Astrocyte (in vitro differentiated cells and primary cell): ENCODE results near the gene ALK. TPM values are rescaled to one million over a fixed set of nuclear protein-coding genes. Genes with fewer than 3 reads are reported as not detected.

Experiments
- DNase-seq: peaks from one replicate; pipeline ENCODE4 v3.0.0-alpha.2; 2010; ENCODE audit warnings: low read depth
- FAIRE-seq: peaks from 2 replicates; lab custom pipeline; 2011; peaks lifted over from hg19 to GRCh38; lab: Jason Lieb, UNC
- H2AFZ ChIP-seq: 2 replicates; pipeline ENCODE4 v1.6.0; 2012; ENCODE audit warnings: low read depth, low read length, inconsistent platforms
- H3K27ac ChIP-seq: 2 replicates; pipeline ENCODE4 v1.5.1; 2011; ENCODE audit warnings: low read depth, low read length, inconsistent platforms
- H3K27me3 ChIP-seq: 2 replicates; pipeline ENCODE4 v1.6.0; 2011; ENCODE audit warnings: low read length, inconsistent platforms; ENCODE audit not compliant: insufficient read depth
- H3K36me3 ChIP-seq: 2 replicates; pipeline ENCODE4 v1.5.1; 2011; ENCODE audit warnings: low read length, inconsistent platforms; ENCODE audit not compliant: insufficient read depth
- H3K4me1 ChIP-seq: 2 replicates; pipeline ENCODE4 v1.5.1; 2011; ENCODE audit warnings: low read length, inconsistent platforms; ENCODE audit not compliant: insufficient read depth
- H3K4me2 ChIP-seq: 2 replicates; pipeline ENCODE4 v1.6.0; 2012; ENCODE audit warnings: low read length, inconsistent platforms
- H3K4me3 ChIP-seq: 2 replicates; pipeline ENCODE4 v1.5.1; 2011; ENCODE audit warnings: low read depth, mild to moderate bottlenecking, low read length, inconsistent platforms; ENCODE audit not compliant: insufficient read depth
- H3K79me2 ChIP-seq: 2 replicates; pipeline ENCODE4 v1.6.0; 2012; ENCODE audit warnings: mild to moderate bottlenecking, low read length, inconsistent platforms; ENCODE audit not compliant: insufficient read depth
- H3K9ac ChIP-seq: 2 replicates; pipeline ENCODE4 v1.6.0; 2012; ENCODE audit warnings: mild to moderate bottlenecking, low read length, inconsistent platforms
- H3K9me3 ChIP-seq: 2 replicates; pipeline ENCODE4 v1.5.1; 2012; ENCODE audit warnings: low read depth, mild to moderate bottlenecking, low read length, inconsistent platforms; ENCODE audit not compliant: insufficient read depth
- H4K20me1 ChIP-seq: 2 replicates; pipeline ENCODE4 v1.6.0; 2012; ENCODE audit warnings: low read length, inconsistent platforms; ENCODE audit not compliant: insufficient read depth
- H3K27ac Mint-ChIP-seq: one replicate; pipeline ENCODE4 v1.8.0; 2021; ENCODE audit warnings: mild to moderate bottlenecking, mixed read lengths; ENCODE audit not compliant: unreplicated experiment
- H3K27me3 Mint-ChIP-seq: one replicate; pipeline ENCODE4 v1.8.0; 2021; ENCODE audit warnings: low read depth, mixed read lengths; ENCODE audit not compliant: unreplicated experiment
- H3K36me3 Mint-ChIP-seq: one replicate; pipeline ENCODE4 v1.8.0; 2021; ENCODE audit warnings: low read depth, mixed read lengths; ENCODE audit not compliant: unreplicated experiment
- H3K4me1 Mint-ChIP-seq: one replicate; pipeline ENCODE4 v1.8.0; 2021; ENCODE audit warnings: low read depth, mixed read lengths; ENCODE audit not compliant: unreplicated experiment
- H3K4me3 Mint-ChIP-seq: one replicate; pipeline ENCODE4 v1.8.0; 2021; ENCODE audit warnings: mild to moderate bottlenecking, moderate library complexity, mixed read lengths; ENCODE audit not compliant: unreplicated experiment
- H3K9me3 Mint-ChIP-seq: one replicate; pipeline ENCODE4 v1.8.0; 2021; ENCODE audit warnings: mild to moderate bottlenecking, mixed read lengths; ENCODE audit not compliant: unreplicated experiment
- CTCF ChIP-seq: IDR thresholded peaks from 2 replicates; pipeline ENCODE4 v1.5.1; 2011; ENCODE audit warnings: low read depth, mild to moderate bottlenecking, inconsistent platforms, low read length, moderate library complexity; ENCODE audit not compliant: insufficient read depth
- EZH2 ChIP-seq: IDR thresholded peaks from 2 replicates; pipeline ENCODE4 v1.6.1; 2012; ENCODE audit warnings: mild to moderate bottlenecking, low read length, inconsistent platforms; ENCODE audit not compliant: insufficient read depth
- total RNA-seq: library from RNA; stranded (reverse); gene quantifications from 2 replicates; pipeline ENCODE4 v1.2.1, GENCODE V29; 2021

ALK gene
- total RNA-seq, 1 donor from 2014 or later, result 0.16 TPM

GRCh38 chr2:29808321-29808720 lies 113.1 kb downstream of the ALK start:
- H3K4me3 ChIP-seq, result no peak overlapping the region
- no peaks in the 10 kb centered on the region for H3K27me3 Mint-ChIP-seq
- no peak overlapping the region for H3K27ac Mint-ChIP-seq
- no peaks in the 10 kb centered on the region for H3K36me3 ChIP-seq
- no peak overlapping the region for H3K4me3 Mint-ChIP-seq
- TF ChIP-seq EZH2 (no peak), CTCF (no peak)
- H3K4me1 Mint-ChIP-seq, result peaks cover 12% of the 10 kb centered on the region
- no peak overlapping the region for H3K9ac ChIP-seq
- peaks cover 3% of the 10 kb centered on the region for H3K9me3 Mint-ChIP-seq
- peaks cover 6% of the 10 kb centered on the region for H3K4me1 ChIP-seq
- no peak overlapping the region for H2AFZ ChIP-seq
- H4K20me1 ChIP-seq, result no peaks in the 10 kb centered on the region
- no peak for FAIRE-seq
- peaks cover 6% of the 10 kb centered on the region for H3K27me3 ChIP-seq
- no peaks in the 10 kb centered on the region for H3K79me2 ChIP-seq
- DNase-seq, result no peak
- no peak overlapping the region for H3K4me2 ChIP-seq
- no peaks in the 10 kb centered on the region for H3K9me3 ChIP-seq
- no peaks in the 10 kb centered on the region for H3K36me3 Mint-ChIP-seq
- H3K27ac ChIP-seq, result no peak overlapping the region

GRCh38 chr2:29807082-29807481 lies 114.3 kb downstream of the ALK start:
- peaks cover 3% of the 10 kb centered on the region for H3K9me3 Mint-ChIP-seq
- TF ChIP-seq CTCF, result no peak
- TF ChIP-seq EZH2, result no peak

GRCh38 chr2:29806461-29806860 lies 114.9 kb downstream of the ALK start:
- H3K27me3 ChIP-seq, result peaks cover 5% of the 10 kb centered on the region
- Mint-ChIP-seq H3K36me3 (no peaks in the 10 kb centered on the region), H3K27ac (no peak overlapping the region), H3K4me3 (no peak overlapping the region), H3K4me1 (peaks cover 12% of the 10 kb centered on the region), H3K27me3 (peaks cover 2% of the 10 kb centered on the region), H3K9me3 (peaks cover 3% of the 10 kb centered on the region)
- no peaks in the 10 kb centered on the region for H4K20me1 ChIP-seq
- H3K36me3 ChIP-seq, result no peaks in the 10 kb centered on the region
- H3K79me2 ChIP-seq, result no peaks in the 10 kb centered on the region
- TF ChIP-seq EZH2 (no peak), CTCF (no peak)
- H3K4me3 ChIP-seq, result no peak overlapping the region
- H2AFZ ChIP-seq, result no peak overlapping the region
- no peak overlapping the region for H3K4me2 ChIP-seq
- H3K4me1 ChIP-seq, result peaks cover 1% of the 10 kb centered on the region
- FAIRE-seq, result no peak
- H3K9me3 ChIP-seq, result no peaks in the 10 kb centered on the region
- no peak for DNase-seq
- H3K27ac ChIP-seq, result no peak overlapping the region
- H3K9ac ChIP-seq, result no peak overlapping the region

More at GRCh38 chr2:29807082-29807481, 114.3 kb downstream of the ALK start:
- no peaks in the 10 kb centered on the region for H3K79me2 ChIP-seq
- H3K36me3 ChIP-seq, result no peaks in the 10 kb centered on the region
- DNase-seq, result no peak
- peaks cover 6% of the 10 kb centered on the region for H3K4me1 ChIP-seq
- Mint-ChIP-seq H3K36me3 (no peaks in the 10 kb centered on the region), H3K27me3 (no peaks in the 10 kb centered on the region), H3K4me1 (peaks cover 12% of the 10 kb centered on the region), H3K4me3 (no peak overlapping the region), H3K27ac (no peak overlapping the region)
- H4K20me1 ChIP-seq, result no peaks in the 10 kb centered on the region
- no peak overlapping the region for H3K4me2 ChIP-seq
- H3K9me3 ChIP-seq, result no peaks in the 10 kb centered on the region
- peaks cover 2% of the 10 kb centered on the region for H3K27me3 ChIP-seq
- H3K27ac ChIP-seq, result no peak overlapping the region
- no peak overlapping the region for H3K4me3 ChIP-seq
- no peak overlapping the region for H2AFZ ChIP-seq
- no peak overlapping the region for H3K9ac ChIP-seq
- no peak for FAIRE-seq
